Common myeloid progenitor, CD34-positive (primary cell): ENCODE data around the gene MRPL10.
A peak's percentile ranks its signal among the peaks of the same experiment; 100 is the strongest.

ENCODE experiments used
- CTCF ChIA-PET: fragments of 350-600 bp; sonication (Branson Sonifier 250); formaldehyde crosslinking; loops from one replicate; lab custom pipeline; 2021; ENCODE audit warnings: antibody characterized with exemption; lab: Charles Lee
- POLR2A ChIA-PET: fragments of 350-600 bp; sonication (Branson Sonifier 250); formaldehyde crosslinking; loops from one replicate; lab custom pipeline; 2021; ENCODE audit warnings: antibody characterized with exemption; lab: Charles Lee
- DNase-seq, 3 donors: peaks; one replicate each; pipeline versions ENCODE4 v3.0.0 to v3.0.0-alpha.2; 2013
- H3K27ac ChIP-seq, 2 experiments: 1 replicate in 1 of 2; 2 replicates in 1 of 2; pipeline ENCODE4 v1.7.0; 2013; ENCODE audit warnings: inconsistent platforms in 2 of 2, low read length in 2 of 2, mild to moderate bottlenecking in 2 of 2, low read depth in 1 of 2, moderate library complexity in 1 of 2; ENCODE audit not compliant: severe bottlenecking in 2 of 2, insufficient read depth in 1 of 2, poor library complexity in 1 of 2
- H3K27me3 ChIP-seq, 5 experiments: replicated peaks in 2 of 5; 1 replicate in 3 of 5; 2 replicates in 2 of 5; pipeline versions ENCODE4 v1.6.1 to v1.7.0; 2013; ENCODE audit warnings: low read length in 4 of 5, mild to moderate bottlenecking in 2 of 5, moderate library complexity in 2 of 5, inconsistent platforms in 1 of 5; ENCODE audit not compliant: insufficient read depth in 5 of 5, control insufficient read depth in 4 of 5
- H3K36me3 ChIP-seq, 4 experiments: 1 replicate in 2 of 4; 2 replicates in 2 of 4; pipeline versions ENCODE4 v1.6.1 to v1.7.0; 2013; ENCODE audit warnings: low read length in 3 of 4, control low read depth in 1 of 4, mild to moderate bottlenecking in 1 of 4; ENCODE audit not compliant: control insufficient read depth in 4 of 4, insufficient read depth in 4 of 4
- H3K4me1 ChIP-seq, 4 experiments: 1 replicate in 3 of 4; 2 replicates in 1 of 4; pipeline versions ENCODE4 v1.6.1 to v1.7.1; 2013; ENCODE audit warnings: low read length in 3 of 4, mild to moderate bottlenecking in 3 of 4, control low read depth in 1 of 4, inconsistent platforms in 1 of 4, moderate library complexity in 1 of 4; ENCODE audit not compliant: control insufficient read depth in 4 of 4, insufficient read depth in 4 of 4; ENCODE audit errors: control extremely low read depth in 1 of 4
- H3K4me3 ChIP-seq, 7 experiments: 1 replicate in 4 of 7; 2 replicates in 3 of 7; pipeline versions ENCODE4 v1.5.1 to v1.7.0; 2013; ENCODE audit warnings: mild to moderate bottlenecking in 7 of 7, low read length in 6 of 7, moderate library complexity in 6 of 7, inconsistent platforms in 2 of 7, low read depth in 2 of 7, control low read depth in 1 of 7; ENCODE audit not compliant: insufficient read depth in 4 of 7, control insufficient read depth in 1 of 7; ENCODE audit errors: extremely low read depth in 1 of 7
- H3K9me3 ChIP-seq, 5 experiments: 1 replicate in 4 of 5; 2 replicates in 1 of 5; pipeline versions ENCODE4 v1.6.1 to v1.7.1; 2013; ENCODE audit warnings: low read length in 4 of 5, mild to moderate bottlenecking in 2 of 5, inconsistent platforms in 1 of 5, low read depth in 1 of 5, moderate library complexity in 1 of 5; ENCODE audit not compliant: control insufficient read depth in 4 of 5, insufficient read depth in 2 of 5; ENCODE audit errors: control extremely low read depth in 1 of 5
- WGBS: methylation state at CpG from one replicate; pipeline ENCODE4 v1.1.5; 2013; ENCODE audit not compliant: insufficient coverage; 5-methylcytosine and 5-hydroxymethylcytosine counted together

Gene MRPL10

DNA sequence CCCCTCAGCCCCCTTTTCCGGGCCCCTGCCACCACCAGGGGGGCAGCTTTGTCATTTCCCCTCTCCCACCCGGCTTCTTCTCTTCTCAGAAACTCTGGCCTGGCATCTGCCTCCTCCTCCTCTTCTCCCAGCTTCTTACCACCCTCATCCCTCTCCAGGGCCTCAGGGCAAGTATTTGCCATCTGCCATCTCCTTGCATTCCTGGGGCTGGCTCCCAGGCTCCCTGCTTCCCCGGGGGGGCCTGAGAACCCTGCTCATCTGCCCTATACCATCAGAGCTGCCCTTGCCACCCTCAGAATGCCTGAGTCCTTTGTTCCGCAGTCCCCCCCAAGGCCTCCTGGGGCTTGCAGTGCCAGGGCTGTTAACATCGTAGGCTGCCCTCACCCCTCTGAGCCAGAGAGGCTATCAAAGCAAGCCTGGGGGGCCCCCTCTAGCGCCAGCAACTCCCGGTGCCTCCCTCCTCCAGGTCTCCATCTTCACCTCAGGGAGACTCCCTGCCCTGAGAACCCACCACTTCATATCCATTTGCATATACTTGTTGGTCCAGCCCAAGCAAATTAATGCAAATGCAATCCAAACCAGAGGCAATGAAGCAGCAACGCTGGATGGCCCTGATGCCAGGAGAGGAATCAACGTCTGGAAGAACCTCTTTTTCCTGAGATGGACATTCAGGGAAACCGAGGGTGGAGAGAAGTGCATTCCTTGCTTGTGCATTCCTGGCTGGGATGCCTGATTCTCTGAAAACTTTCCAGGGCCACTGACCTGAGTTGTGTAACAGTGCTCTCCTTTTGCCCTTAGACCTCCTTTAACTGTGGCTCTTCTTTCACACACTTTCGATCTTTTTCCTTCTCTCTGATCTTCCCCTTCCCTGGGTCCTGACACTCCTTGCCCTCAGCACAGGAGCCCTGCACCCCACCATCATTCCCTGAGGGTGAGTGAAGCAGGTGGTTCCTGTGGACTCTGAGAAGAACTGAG, 44.0 kb upstream of the MRPL10 start:
- H3K27ac ChIP-seq, result no peak overlapping the region
- ChIA-PET POLR2A (no interaction called here), CTCF (interaction anchor here (2.7 kb wide), 1 partner anchor 9 kb away, joined by 9 read pairs; no protein-coding TSS in a partner anchor)
- no peak for DNase-seq
- H3K4me3 ChIP-seq, result no peak overlapping the region
- peaks cover 2 to 40% (median 25%) of the 10 kb centered on the region in 4 experiments for H3K4me1 ChIP-seq
- WGBS, result 69% methylated on average over 8 of the region's 11 CpGs
- H3K36me3 ChIP-seq, result no peaks in the 10 kb centered on the region
- H3K9me3 ChIP-seq, result no peaks in the 10 kb centered on the region
- peaks cover 0 to 27% (median 8%) of the 10 kb centered on the region in 5 experiments for H3K27me3 ChIP-seq

DNA sequence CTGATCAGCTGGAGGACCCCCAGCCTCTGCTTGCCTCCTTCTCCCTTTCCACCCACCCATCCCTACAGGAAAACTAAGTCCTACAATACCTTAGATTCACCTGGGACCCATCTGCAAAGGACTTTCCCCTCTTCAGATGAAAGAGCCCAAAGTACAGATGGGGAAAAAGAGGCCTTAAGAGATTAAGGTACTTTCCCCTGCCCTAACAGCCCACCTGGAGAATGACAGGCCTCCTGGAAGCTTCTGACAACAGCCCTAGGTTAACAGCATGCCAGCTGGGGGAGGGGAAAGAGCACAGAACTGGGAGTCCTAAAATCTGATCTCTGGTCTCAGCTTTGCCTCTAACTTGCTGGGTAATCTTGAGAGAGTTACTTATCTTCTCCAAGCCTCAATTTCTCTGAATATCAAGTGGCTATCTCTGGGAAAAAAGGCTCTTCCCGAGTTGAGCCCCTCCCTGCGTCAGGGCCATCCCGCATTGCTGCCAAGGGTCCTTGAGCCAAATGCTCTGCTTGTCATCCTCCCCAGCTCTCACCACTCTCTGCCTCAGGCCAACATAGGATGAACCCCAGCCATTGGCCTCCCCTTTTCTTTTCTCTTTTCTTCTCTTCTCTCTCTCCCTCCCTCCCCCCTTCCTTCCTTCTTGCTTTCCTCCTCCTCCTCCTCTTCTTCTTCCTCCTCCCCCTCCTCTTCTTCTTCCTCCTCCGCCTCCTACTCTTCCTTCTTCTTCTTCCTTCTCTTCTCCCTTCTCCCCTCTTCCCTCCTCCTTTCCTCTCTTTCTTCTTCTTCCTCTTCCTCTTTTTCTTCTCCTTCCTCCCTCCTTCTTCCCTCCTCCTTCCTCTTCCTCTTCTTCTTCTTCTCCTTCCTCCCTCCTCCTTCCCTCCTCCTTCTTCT, 42.1 kb upstream of the MRPL10 start:
- ChIA-PET POLR2A (no interaction called here), CTCF (interaction anchor here (1.0 to 4.7 kb wide), 5 partner anchors 11 to 98 kb away, joined by 3 to 20 read pairs (median 6); partner anchors contain the start of gene CDK5RAP3)
- Histone ChIP-seq H3K27me3 (peaks cover 0 to 42% (median 19%) of the 10 kb centered on the region in 5 experiments), H3K9me3 (no peaks in the 10 kb centered on the region), H3K4me1 (peaks cover 2 to 39% (median 23%) of the 10 kb centered on the region in 4 experiments), H3K4me3 (no peak overlapping the region), H3K27ac (no peak overlapping the region), H3K36me3 (no peaks in the 10 kb centered on the region)
- DNase-seq, result no peak
- 95% methylated on average over 4 of the region's 4 CpGs for WGBS

DNA sequence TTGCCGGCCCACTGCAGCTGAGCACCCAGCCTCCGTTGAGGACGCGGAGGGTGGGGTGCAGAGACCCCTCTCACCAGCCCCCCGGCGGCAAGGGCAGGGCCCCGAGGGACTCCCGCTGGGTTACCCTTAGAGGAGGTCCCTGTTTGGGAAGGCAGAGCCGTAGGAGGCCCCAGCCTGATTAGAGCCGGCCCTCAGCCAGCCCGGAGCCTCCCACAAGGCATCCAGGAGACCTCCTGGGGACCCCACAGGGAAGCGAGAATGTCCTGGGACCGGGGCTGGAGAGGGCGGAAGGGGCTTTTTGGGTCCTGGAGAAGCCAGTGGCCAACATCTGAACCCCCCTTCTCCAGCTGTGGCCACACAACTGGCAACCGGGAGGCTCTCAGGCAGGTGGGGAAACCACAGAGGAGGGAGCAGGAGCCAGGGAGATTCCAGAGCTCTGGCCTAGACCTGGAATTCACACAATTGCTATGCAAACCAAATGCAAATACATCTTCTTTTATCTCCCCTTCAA, 41.4 kb upstream of the MRPL10 start:
- POLR2A ChIA-PET, result no interaction called here
- peaks cover 0 to 42% (median 19%) of the 10 kb centered on the region in 5 experiments for H3K27me3 ChIP-seq
- CTCF ChIA-PET, result interaction anchor here (1.0 to 4.7 kb wide), 5 partner anchors 12 to 98 kb away, joined by 3 to 20 read pairs (median 6); partner anchors contain the start of gene CDK5RAP3
- whole genome bisulfite sequencing, result 75% methylated on average over 11 of the region's 15 CpGs
- peaks cover 0 to 35% (median 21%) of the 10 kb centered on the region in 4 experiments for H3K4me1 ChIP-seq
- peak overlapping the region in 2 of 7 experiments; percentile 17 to 32 for H3K4me3 ChIP-seq
- no peak overlapping the region for H3K27ac ChIP-seq
- H3K9me3 ChIP-seq, result no peaks in the 10 kb centered on the region
- H3K36me3 ChIP-seq, result no peaks in the 10 kb centered on the region
- no peak for DNase-seq

DNA sequence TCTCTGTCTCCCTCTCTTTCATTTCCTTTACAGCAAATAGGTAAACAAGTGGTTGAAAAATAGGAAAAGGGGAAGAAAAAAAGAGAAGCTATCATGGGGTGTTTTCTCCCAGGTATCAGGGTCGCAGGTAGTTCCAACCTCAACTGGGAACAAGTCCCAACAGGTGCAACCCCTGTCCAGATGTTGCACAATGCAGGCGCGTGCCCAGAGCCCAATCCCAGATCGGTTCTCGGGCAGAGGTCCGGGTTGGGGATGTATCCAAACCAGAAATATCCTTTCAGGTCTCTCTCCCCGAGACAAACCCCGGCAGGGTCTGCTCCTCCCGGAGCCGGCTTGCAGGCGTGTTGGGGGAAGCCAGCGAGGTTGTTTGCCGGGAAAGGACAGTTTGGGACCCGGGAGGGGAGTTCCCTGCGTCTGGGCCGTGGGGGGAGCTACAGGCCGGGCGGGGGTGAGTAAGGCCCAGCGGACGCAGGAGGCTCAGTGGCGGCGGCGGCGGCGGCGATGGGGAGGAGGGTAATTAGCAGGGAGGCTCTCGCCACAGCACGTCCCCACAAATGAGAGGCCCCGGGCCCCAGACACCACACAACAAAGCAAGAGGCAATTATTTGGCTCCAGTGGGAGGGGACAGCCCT, 40.8 kb upstream of the MRPL10 start:
- ChIA-PET CTCF (interaction anchor here (1.0 to 4.7 kb wide), 9 partner anchors 10 to 99 kb away, joined by 3 to 20 read pairs (median 4); partner anchors contain the start of gene CDK5RAP3), POLR2A (no interaction called here)
- WGBS, result 20% methylated on average over 19 of the region's 29 CpGs
- Histone ChIP-seq H3K4me1 (peaks cover 0 to 29% (median 18%) of the 10 kb centered on the region in 4 experiments), H3K36me3 (no peaks in the 10 kb centered on the region), H3K27me3 (peaks cover 0 to 42% (median 19%) of the 10 kb centered on the region in 5 experiments), H3K4me3 (peak overlapping the region in 2 of 7 experiments; percentile 32 to 37), H3K9me3 (no peaks in the 10 kb centered on the region), H3K27ac (no peak overlapping the region)
- DNase-seq, result no peak

DNA sequence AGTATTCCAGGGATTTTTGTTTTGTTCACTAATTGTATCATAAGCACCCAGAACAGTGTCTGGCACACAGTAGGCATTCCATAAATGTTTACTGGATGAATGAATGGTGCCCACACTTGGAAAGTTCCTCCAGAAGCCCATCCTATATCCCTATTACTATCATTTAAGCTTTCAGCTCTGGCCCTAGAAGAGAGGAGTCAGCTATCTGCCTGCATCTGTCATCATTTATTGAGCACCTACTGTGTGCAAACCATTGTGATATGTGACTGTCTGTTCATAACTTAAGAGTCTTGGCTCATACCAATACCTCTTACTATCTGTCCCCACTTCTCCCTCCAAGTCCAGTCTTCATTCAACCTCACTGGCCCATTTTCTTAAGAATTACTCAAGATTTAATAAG, 39.7 kb upstream of the MRPL10 start:
- Histone ChIP-seq H3K36me3 (no peaks in the 10 kb centered on the region), H3K27me3 (peaks cover 0 to 42% (median 19%) of the 10 kb centered on the region in 5 experiments), H3K4me3 (no peak overlapping the region), H3K9me3 (no peaks in the 10 kb centered on the region), H3K4me1 (peaks cover 0 to 29% (median 18%) of the 10 kb centered on the region in 4 experiments), H3K27ac (no peak overlapping the region)
- CTCF ChIA-PET, result interaction anchor here (0.9 to 4.7 kb wide), 9 partner anchors 11 to 29 kb away, joined by 3 to 20 read pairs (median 4); no protein-coding TSS in a partner anchor
- POLR2A ChIA-PET, result no interaction called here
- DNase-seq, result no peak

DNA sequence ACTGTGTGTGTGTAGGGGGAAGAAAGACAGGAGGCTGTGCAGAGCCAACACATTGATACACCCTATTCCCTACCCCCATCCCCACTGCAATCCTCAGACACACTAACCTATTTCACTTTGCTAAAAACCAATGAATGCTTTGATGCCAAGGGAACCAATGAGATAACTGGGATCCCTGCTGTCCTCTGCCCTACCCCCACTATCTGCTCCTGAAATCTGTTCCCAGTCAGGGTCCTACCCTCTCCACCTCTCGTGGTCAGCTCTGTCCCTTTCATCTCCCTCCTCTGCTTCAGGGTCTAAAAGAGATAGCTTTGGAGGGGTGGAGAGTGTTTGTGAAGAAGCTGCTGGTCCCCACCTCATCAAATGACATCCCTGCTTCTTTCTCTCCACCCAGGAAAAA, 38.7 kb upstream of the MRPL10 start:
- H3K36me3 ChIP-seq, result no peaks in the 10 kb centered on the region
- no peak overlapping the region for H3K4me3 ChIP-seq
- no peak overlapping the region for H3K27ac ChIP-seq
- DNase-seq, result no peak
- POLR2A ChIA-PET, result no interaction called here
- CTCF ChIA-PET, result interaction anchor here (0.9 to 4.7 kb wide), 5 partner anchors 10 to 25 kb away, joined by 3 to 20 read pairs (median 10); no protein-coding TSS in a partner anchor
- WGBS, result no CpG with 5 or more reads among the region's 1 CpG
- no peaks in the 10 kb centered on the region for H3K9me3 ChIP-seq
- H3K4me1 ChIP-seq, result peaks cover 0 to 23% (median 17%) of the 10 kb centered on the region in 4 experiments
- peaks cover 0 to 45% (median 20%) of the 10 kb centered on the region in 5 experiments for H3K27me3 ChIP-seq
